Upper lobe of right lung (tissue), 1 donor: ENCODE results near the gene EHD1. TPM values are rescaled to one million over a fixed set of nuclear protein-coding genes. Genes with fewer than 3 reads are reported as not detected.

Experiments used
- ATAC-seq: fragments of 200-7000 bp; cut with Tn5 transposase; one replicate; pipeline ENCODE4 v1.9.1; 2020; ENCODE audit warnings: mild to moderate bottlenecking, moderate library complexity
- DNase-seq: peaks from one replicate; pipeline ENCODE4 v3.0.0-alpha.2; 2020
- H3K27ac ChIP-seq: fragments of 200-600 bp; one replicate; pipeline ENCODE4 v1.8.0; 2022
- H3K27me3 ChIP-seq: fragments of 200-600 bp; one replicate; pipeline ENCODE4 v1.8.0; 2022; ENCODE audit warnings: mild to moderate bottlenecking
- H3K36me3 ChIP-seq: fragments of 200-600 bp; one replicate; pipeline ENCODE4 v1.8.0; 2022
- H3K4me1 ChIP-seq: fragments of 200-600 bp; one replicate; pipeline ENCODE4 v1.8.0; 2022
- H3K4me3 ChIP-seq: fragments of 200-600 bp; one replicate; pipeline ENCODE4 v1.8.0; 2022; ENCODE audit warnings: mild to moderate bottlenecking
- H3K9me3 ChIP-seq: fragments of 200-600 bp; one replicate; pipeline ENCODE4 v1.8.0; 2022
- CTCF ChIP-seq: fragments of 200-600 bp; IDR thresholded peaks from one replicate; pipeline ENCODE4 v1.8.0; 2022; ENCODE audit warnings: antibody characterized with exemption
- intact Hi-C: fragments of 100-400 bp; cut with DNase I; formaldehyde crosslinking; loops from one replicate; pipeline ENCODE4 v1.11.0; 2022
- total RNA-seq: library from RNA; stranded (reverse); fragmentation: NEBNext Ultra II Directional; extraction: Animal tissue kit (Norgen Biotek cat#: 25700); gene quantifications from one replicate; pipeline ENCODE4 v1.2.1, GENCODE V29; 2021
- donor health status: DM: no; HTN: yes; CAD: no; lungs with severe emphysema.

The EHD1 gene
- total RNA-seq, 1 donor from 2014 or later = 94.6 TPM

GRCh38 chr11:64839887-64840782 is 38.3 kb downstream of the EHD1 start:
- no peak for DNase-seq
- Histone ChIP-seq H3K4me1 (peaks cover 11% of the 10 kb centered on the region), H3K27me3 (no peaks in the 10 kb centered on the region), H3K36me3 (no peaks in the 10 kb centered on the region), H3K27ac (no peak overlapping the region), H3K9me3 (no peaks in the 10 kb centered on the region), H3K4me3 (no peak overlapping the region)
- no peak for TF ChIP-seq CTCF
- intact Hi-C loops = no loop called here
- ATAC-seq = no peak

GRCh38 chr11:64839335-64839734 is 39.1 kb downstream of the EHD1 start:
- ATAC-seq (no peak), DNase-seq (no peak)
- H3K4me1 ChIP-seq = peaks cover 11% of the 10 kb centered on the region
- H3K9me3 ChIP-seq = no peaks in the 10 kb centered on the region
- no peaks in the 10 kb centered on the region for H3K27me3 ChIP-seq
- H3K36me3 ChIP-seq = no peaks in the 10 kb centered on the region
- no peak overlapping the region for H3K4me3 ChIP-seq
- no peak for TF ChIP-seq CTCF
- intact Hi-C loops = no loop called here
- no peak overlapping the region for H3K27ac ChIP-seq

GRCh38 chr11:64838600-64839334 is 39.7 kb downstream of the EHD1 start:
- DNase-seq (no peak), ATAC-seq (no peak)
- no peak overlapping the region for H3K27ac ChIP-seq
- H3K9me3 ChIP-seq = no peaks in the 10 kb centered on the region
- H3K4me3 ChIP-seq = no peak overlapping the region
- intact Hi-C loops = no loop called here
- no peak for TF ChIP-seq CTCF
- peaks cover 11% of the 10 kb centered on the region for H3K4me1 ChIP-seq
- H3K36me3 ChIP-seq = no peaks in the 10 kb centered on the region
- no peaks in the 10 kb centered on the region for H3K27me3 ChIP-seq

GRCh38 chr11:64837887-64838351 is 40.5 kb downstream of the EHD1 start:
- Histone ChIP-seq H3K4me1 (peaks cover 5% of the 10 kb centered on the region), H3K4me3 (no peak overlapping the region), H3K27ac (no peak overlapping the region), H3K9me3 (no peaks in the 10 kb centered on the region), H3K36me3 (peaks cover 3% of the 10 kb centered on the region), H3K27me3 (no peaks in the 10 kb centered on the region)
- no peak for TF ChIP-seq CTCF
- intact Hi-C loops = no loop called here
- ATAC-seq (no peak), DNase-seq (peak; percentile 59)

- Histone ChIP-seq H3K9me3 (no peaks in the 10 kb centered on the region), H3K36me3 (peaks cover 4% of the 10 kb centered on the region), H3K4me1 (no peaks in the 10 kb centered on the region), H3K27me3 (no peaks in the 10 kb centered on the region), H3K27ac (no peak overlapping the region), H3K4me3 (no peak overlapping the region)
- ATAC-seq (no peak), DNase-seq (peak; percentile 60)
- TF ChIP-seq CTCF = no peak
- intact Hi-C loops = no loop called here
Measured at GRCh38 chr11:64836448-64837072, 41.9 kb downstream of the EHD1 start.
